H1 (cell line): ENCODE data around the gene ASB7.

Source experiments
- JUND ChIP-seq: IDR thresholded peaks from 2 replicates; pipeline ENCODE4 v1.6.1; 2011; ENCODE audit warnings: mild to moderate bottlenecking, improper control_type of control experiment, low read length
- POLR2A ChIP-seq, 2 experiments: IDR thresholded peaks; 1 replicate in 1 of 2; 2 replicates in 1 of 2; pipeline ENCODE4 v1.6.1; 2011; ENCODE audit warnings: low read depth in 2 of 2, low read length in 2 of 2, mild to moderate bottlenecking in 2 of 2; ENCODE audit errors: control extremely low read depth in 1 of 2
- SAP30 ChIP-seq: fragments of 300-600 bp; sonication (generic); IDR thresholded peaks from 2 replicates; pipeline ENCODE4 v1.7.1; 2012; ENCODE audit warnings: low read length, moderate library complexity, mild to moderate bottlenecking, inconsistent platforms; ENCODE audit not compliant: insufficient read depth, insufficient replicate concordance
- TF ChIP-seq, protein P1 (sequence below), 3 experiments: IDR thresholded peaks; 1 replicate in 2 of 3; 2 replicates in 1 of 3; pipeline versions ENCODE4 v1.5.1 to v1.6.1; 2011; ENCODE audit warnings: low read length in 3 of 3, mild to moderate bottlenecking in 3 of 3, inconsistent platforms in 2 of 3, low read depth in 1 of 3, moderate library complexity in 1 of 3; ENCODE audit not compliant: insufficient read depth in 1 of 3; ENCODE audit errors: control extremely low read depth in 1 of 3

DNA sequence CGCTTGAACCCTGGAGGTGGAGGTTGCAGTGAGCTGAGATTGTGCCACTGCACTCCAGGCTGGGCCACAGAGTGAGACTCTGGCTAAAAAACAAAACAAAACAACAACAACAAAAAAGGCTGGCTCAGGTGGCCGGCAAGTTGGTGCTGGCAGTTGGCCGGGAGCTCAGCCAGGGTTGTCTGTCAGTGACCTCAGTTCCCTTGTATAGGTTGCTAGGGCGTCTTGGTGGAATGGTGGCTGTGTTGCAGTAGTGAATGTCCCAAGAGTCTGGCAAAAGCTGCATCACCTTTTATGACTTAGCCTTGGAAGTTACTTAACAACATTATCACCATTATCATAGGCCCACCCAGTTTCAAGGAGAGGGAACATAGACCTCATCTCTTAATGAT is 40.6 kb downstream of the ASB7 start:
- no peak for TF ChIP-seq SAP30
- no peak for TF ChIP-seq POLR2A (IDR thresholded peaks at IDR 0.05; ENCODE audit: control extremely low read depth in 1 of 2, low read depth in 2 of 2, low read length in 2 of 2)
- TF ChIP-seq, protein P1, sequence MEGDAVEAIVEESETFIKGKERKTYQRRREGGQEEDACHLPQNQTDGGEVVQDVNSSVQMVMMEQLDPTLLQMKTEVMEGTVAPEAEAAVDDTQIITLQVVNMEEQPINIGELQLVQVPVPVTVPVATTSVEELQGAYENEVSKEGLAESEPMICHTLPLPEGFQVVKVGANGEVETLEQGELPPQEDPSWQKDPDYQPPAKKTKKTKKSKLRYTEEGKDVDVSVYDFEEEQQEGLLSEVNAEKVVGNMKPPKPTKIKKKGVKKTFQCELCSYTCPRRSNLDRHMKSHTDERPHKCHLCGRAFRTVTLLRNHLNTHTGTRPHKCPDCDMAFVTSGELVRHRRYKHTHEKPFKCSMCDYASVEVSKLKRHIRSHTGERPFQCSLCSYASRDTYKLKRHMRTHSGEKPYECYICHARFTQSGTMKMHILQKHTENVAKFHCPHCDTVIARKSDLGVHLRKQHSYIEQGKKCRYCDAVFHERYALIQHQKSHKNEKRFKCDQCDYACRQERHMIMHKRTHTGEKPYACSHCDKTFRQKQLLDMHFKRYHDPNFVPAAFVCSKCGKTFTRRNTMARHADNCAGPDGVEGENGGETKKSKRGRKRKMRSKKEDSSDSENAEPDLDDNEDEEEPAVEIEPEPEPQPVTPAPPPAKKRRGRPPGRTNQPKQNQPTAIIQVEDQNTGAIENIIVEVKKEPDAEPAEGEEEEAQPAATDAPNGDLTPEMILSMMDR (IDR thresholded peaks at IDR 0.05; ENCODE audit: control extremely low read depth in 1 of 3, insufficient read depth in 1 of 3, low read depth in 1 of 3, low read length in 3 of 3) = no peak
- TF ChIP-seq JUND = no peak
